Testis (tissue), 2 donors: ENCODE data around the gene RAD18.

Source experiments
- CTCF ChIP-seq, 3 experiments: fragments of 450-650 bp in 2 of 3; fragments of 200-600 bp in 1 of 3; sonication (generic) in 1 of 3; IDR thresholded peaks; one replicate each; pipeline ENCODE4 v1.5.1; 2016 to 2019; ENCODE audit warnings: antibody characterized with exemption in 3 of 3, mild to moderate bottlenecking in 2 of 3, moderate library complexity in 1 of 3
- POLR2A ChIP-seq: fragments of 450-650 bp; IDR thresholded peaks from one replicate; pipeline ENCODE4 v1.6.1; 2017; ENCODE audit warnings: antibody characterized with exemption, mild to moderate bottlenecking, moderate library complexity

GRCh38 chr3:8835385-8835784 lies 127.9 kb downstream of the RAD18 start:
- no peak for TF ChIP-seq CTCF (IDR thresholded peaks at IDR 0.05)
- TF ChIP-seq POLR2A = no peak
